GM23338 (cell line): ENCODE data around the gene FARP1.

Experiments
- CREB1 ChIP-seq: fragments of 250-450 bp; sonication (Bioruptor Pico); IDR thresholded peaks from 2 replicates; pipeline ENCODE4 v1.5.0; 2020; ENCODE audit warnings: low read depth, mild to moderate bottlenecking, moderate library complexity
- CTCF ChIP-seq, 2 experiments: fragments of 200-600 bp in 1 of 2; sonication (generic) in 1 of 2; conservative IDR thresholded peaks; 2 replicates each; pipeline versions ENCODE4 v1.5.1 to v1.6.1; 2016 to 2017; ENCODE audit warnings: antibody characterized with exemption in 2 of 2, low read depth in 2 of 2, mild to moderate bottlenecking in 2 of 2, moderate library complexity in 1 of 2
- EZH2phosphoT487 ChIP-seq: fragments of 200-600 bp; sonication (generic); IDR thresholded peaks from one replicate; pipeline ENCODE4 v1.8.1; 2018; ENCODE audit warnings: antibody characterized with exemption; ENCODE audit not compliant: unreplicated experiment
- POLR2AphosphoS5 ChIP-seq: IDR thresholded peaks from 2 replicates; pipeline ENCODE4 v1.6.1; 2016; ENCODE audit warnings: antibody characterized with exemption, low read depth

GRCh38 chr13:98452851-98453843 lies 310.3 kb downstream of the FARP1 start:
- no peak for TF ChIP-seq CTCF (conservative IDR thresholded peaks at IDR 0.05; ENCODE audit: low read depth in 2 of 2)
- TF ChIP-seq POLR2AphosphoS5: no peak
- TF ChIP-seq CREB1 (CRISPR knock-in tag): no peak
- TF ChIP-seq EZH2phosphoT487: no peak
